Vagina (tissue), 2 donors: ENCODE measurements around the gene TLN1. TPM values are rescaled to one million over a fixed set of nuclear protein-coding genes. Genes with fewer than 3 reads are reported as not detected.

ENCODE experiments used
- DNase-seq, 2 donors: peaks; one replicate each; pipeline ENCODE4 v3.0.0-alpha.2; 2017; ENCODE audit errors: extremely low spot score in 2 of 2
- H3K27ac ChIP-seq: fragments of 200-600 bp; sonication (generic); one replicate; pipeline ENCODE4 v1.5.1; 2019
- H3K27me3 ChIP-seq: fragments of 200-600 bp; sonication (generic); one replicate; pipeline ENCODE4 v1.5.1; 2019
- H3K36me3 ChIP-seq, 2 donors: fragments of 200-600 bp; sonication (generic); one replicate each; pipeline ENCODE4 v1.5.1; 2017 to 2019
- H3K4me1 ChIP-seq: fragments of 200-600 bp; sonication (generic); one replicate; pipeline ENCODE4 v1.5.1; 2019
- H3K4me3 ChIP-seq, 2 donors: fragments of 200-600 bp; sonication (generic); 1 replicate in 1 of 2; 2 replicates in 1 of 2; pipeline ENCODE4 v1.5.1; 2016 to 2019
- H3K9me3 ChIP-seq: fragments of 200-600 bp; sonication (generic); one replicate; pipeline ENCODE4 v1.5.1; 2019
- POLR2A ChIP-seq, 2 donors: fragments of 450-650 bp; IDR thresholded peaks; one replicate each; pipeline ENCODE4 v1.6.1; 2017; ENCODE audit warnings: antibody characterized with exemption in 2 of 2, mild to moderate bottlenecking in 2 of 2, moderate library complexity in 2 of 2
- POLR2AphosphoS5 ChIP-seq, 2 donors: sonication (generic); formaldehyde crosslinking; IDR thresholded peaks; one replicate each; pipeline ENCODE4 v1.9.0; 2017; ENCODE audit warnings: antibody characterized with exemption in 2 of 2, mild to moderate bottlenecking in 2 of 2, low read depth in 1 of 2; ENCODE audit not compliant: insufficient read depth in 1 of 2
- intact Hi-C: fragments of 100-400 bp; cut with DNase I; formaldehyde crosslinking; loops from one replicate; pipeline ENCODE4 v1.15.1; 2023
- total RNA-seq: library from RNA; depleted of rRNA; stranded (reverse); fragments of >200 nt; gene quantifications from one replicate; pipeline ENCODE4 v1.2.3, GENCODE V29; 2016
- TF ChIP-seq, protein P1 (sequence below), 3 experiments: fragments of 450-650 bp in 2 of 3; fragments of 200-600 bp in 1 of 3; sonication (generic) in 1 of 3; IDR thresholded peaks; one replicate each; pipeline ENCODE4 v1.5.1; 2017 to 2019; ENCODE audit warnings: antibody characterized with exemption in 3 of 3, mild to moderate bottlenecking in 2 of 3, moderate library complexity in 2 of 3

Gene TLN1
- total RNA-seq, 1 donor from 2014 or later = 268 TPM

DNA sequence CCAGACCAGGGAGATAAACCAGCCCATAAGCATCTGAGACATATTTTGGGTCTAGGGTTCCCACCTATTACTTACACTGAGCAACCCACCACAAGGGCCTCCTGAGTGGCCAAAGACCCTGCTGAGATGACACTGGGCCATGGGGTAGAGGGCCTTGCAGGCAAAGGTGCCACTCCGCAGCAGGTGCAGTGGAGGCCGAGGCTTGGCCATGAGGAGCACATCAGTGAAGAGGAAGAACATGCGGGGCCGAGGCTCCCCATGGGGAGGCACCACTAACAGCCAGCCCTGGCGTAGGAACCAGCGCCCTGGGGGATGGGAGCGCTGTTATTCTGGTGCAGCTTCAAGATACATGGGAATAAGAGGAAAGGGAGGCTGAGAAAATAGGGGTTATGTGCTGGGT, 69.6 kb downstream of the TLN1 start:
- Histone ChIP-seq H3K27ac (peak overlapping the region; percentile 96), H3K4me3 (no peak overlapping the region), H3K36me3 (peaks cover 0 to 11% of the 10 kb centered on the region in 2 donors), H3K9me3 (no peaks in the 10 kb centered on the region), H3K4me1 (peaks cover 36% of the 10 kb centered on the region), H3K27me3 (no peaks in the 10 kb centered on the region)
- DNase-seq = no peak
- TF ChIP-seq POLR2A (IDR thresholded peaks at IDR 0.05) (no peak), POLR2AphosphoS5 (IDR thresholded peaks at IDR 0.05; ENCODE audit: insufficient read depth in 1 of 2, low read depth in 1 of 2) (no peak)
- TF ChIP-seq, protein P1, sequence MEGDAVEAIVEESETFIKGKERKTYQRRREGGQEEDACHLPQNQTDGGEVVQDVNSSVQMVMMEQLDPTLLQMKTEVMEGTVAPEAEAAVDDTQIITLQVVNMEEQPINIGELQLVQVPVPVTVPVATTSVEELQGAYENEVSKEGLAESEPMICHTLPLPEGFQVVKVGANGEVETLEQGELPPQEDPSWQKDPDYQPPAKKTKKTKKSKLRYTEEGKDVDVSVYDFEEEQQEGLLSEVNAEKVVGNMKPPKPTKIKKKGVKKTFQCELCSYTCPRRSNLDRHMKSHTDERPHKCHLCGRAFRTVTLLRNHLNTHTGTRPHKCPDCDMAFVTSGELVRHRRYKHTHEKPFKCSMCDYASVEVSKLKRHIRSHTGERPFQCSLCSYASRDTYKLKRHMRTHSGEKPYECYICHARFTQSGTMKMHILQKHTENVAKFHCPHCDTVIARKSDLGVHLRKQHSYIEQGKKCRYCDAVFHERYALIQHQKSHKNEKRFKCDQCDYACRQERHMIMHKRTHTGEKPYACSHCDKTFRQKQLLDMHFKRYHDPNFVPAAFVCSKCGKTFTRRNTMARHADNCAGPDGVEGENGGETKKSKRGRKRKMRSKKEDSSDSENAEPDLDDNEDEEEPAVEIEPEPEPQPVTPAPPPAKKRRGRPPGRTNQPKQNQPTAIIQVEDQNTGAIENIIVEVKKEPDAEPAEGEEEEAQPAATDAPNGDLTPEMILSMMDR (IDR thresholded peaks at IDR 0.05) = no peak
- intact Hi-C loops = no loop called here

DNA sequence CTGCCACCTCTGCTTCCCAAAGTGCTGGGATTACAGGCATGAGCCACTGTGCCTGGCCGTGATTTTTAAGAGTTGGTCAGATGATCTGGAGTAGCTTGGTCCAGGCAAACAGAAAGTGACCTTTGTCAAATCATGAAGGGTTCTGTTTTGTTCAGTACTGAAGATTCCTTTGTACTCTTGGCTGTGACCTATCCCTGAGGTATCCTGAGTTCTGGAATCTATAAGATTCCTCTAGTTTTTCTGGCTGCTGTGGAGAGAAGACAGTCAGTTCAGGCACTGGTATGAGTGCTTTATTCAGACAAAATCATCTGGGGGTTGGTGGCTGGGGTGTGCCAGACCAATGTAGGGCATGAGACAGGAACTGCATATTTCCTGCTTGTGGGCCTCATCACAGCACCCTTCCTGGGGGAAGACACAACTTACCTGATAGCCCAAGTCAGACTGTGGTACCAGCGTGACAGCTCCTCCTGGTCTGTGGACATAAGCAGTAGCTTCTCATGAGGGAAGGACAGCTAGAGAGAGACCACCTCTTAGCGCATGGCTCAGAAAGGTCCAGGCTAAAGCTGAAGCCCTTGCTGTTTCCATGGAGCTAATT, 70.1 kb downstream of the TLN1 start:
- no peak overlapping the region for H3K4me3 ChIP-seq
- no peak for DNase-seq
- peaks cover 36% of the 10 kb centered on the region for H3K4me1 ChIP-seq
- intact Hi-C loops = no loop called here
- TF ChIP-seq POLR2AphosphoS5 (IDR thresholded peaks at IDR 0.05; ENCODE audit: insufficient read depth in 1 of 2, low read depth in 1 of 2) (no peak), POLR2A (IDR thresholded peaks at IDR 0.05) (no peak)
- TF ChIP-seq, protein P1 (IDR thresholded peaks at IDR 0.05) = no peak
- peak overlapping the region; percentile 96 for H3K27ac ChIP-seq
- H3K9me3 ChIP-seq = no peaks in the 10 kb centered on the region
- peaks cover 0 to 11% of the 10 kb centered on the region in 2 donors for H3K36me3 ChIP-seq
- no peaks in the 10 kb centered on the region for H3K27me3 ChIP-seq

DNA sequence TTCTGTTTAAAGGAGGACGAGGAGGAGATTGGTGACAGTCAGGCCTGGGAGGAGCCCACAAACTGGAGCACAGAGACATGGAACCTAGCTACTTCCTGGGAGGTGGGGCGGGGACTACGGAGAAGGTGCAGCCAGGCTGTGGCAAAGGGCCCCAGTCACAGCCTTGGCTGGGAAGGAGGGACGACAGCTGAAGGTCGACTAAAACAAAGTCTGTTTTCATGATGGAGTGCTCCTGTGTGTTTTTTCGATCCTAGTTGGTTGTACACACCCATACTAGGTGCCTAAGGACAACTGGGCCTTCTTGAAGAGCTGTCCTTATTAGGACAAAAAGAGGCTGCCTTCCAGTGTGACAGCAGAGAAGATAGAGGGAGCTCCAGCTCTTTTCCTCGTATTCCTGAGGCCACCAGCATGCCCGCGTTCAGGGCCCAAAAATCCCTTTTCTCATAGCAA, 71.0 kb downstream of the TLN1 start:
- Histone ChIP-seq H3K4me3 (no peak overlapping the region), H3K36me3 (peaks cover 0 to 11% of the 10 kb centered on the region in 2 donors), H3K9me3 (no peaks in the 10 kb centered on the region), H3K27me3 (no peaks in the 10 kb centered on the region), H3K4me1 (peaks cover 36% of the 10 kb centered on the region), H3K27ac (peak overlapping the region; percentile 96)
- peak in 1 of 2 donors; percentile 17 for TF ChIP-seq POLR2AphosphoS5 (IDR thresholded peaks at IDR 0.05; ENCODE audit: insufficient read depth in 1 of 2, low read depth in 1 of 2)
- TF ChIP-seq POLR2A (IDR thresholded peaks at IDR 0.05) = no peak
- DNase-seq = no peak
- intact Hi-C loops = no loop called here

DNA sequence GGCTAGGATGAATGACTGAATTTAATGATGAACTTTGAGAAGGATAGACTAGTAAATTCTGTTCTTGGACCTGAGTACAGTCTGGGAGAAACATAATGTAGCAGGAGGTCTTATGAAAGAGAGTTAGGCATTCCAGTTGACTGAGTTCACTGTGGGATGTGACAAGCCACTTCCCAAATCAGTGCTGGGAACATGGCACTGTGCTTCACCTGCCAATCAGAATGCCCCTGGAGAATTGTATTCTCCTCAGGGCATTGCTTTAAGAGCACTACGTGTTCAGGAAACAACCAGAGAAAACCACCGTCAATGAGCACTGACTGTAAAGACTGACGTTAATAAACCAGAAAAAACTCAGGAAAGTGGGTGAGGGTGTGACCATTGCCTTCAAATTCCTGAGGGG, 72.7 kb downstream of the TLN1 start:
- Histone ChIP-seq H3K4me1 (peaks cover 22% of the 10 kb centered on the region), H3K36me3 (peaks cover 0 to 11% of the 10 kb centered on the region in 2 donors), H3K4me3 (peak overlapping the region; percentile 84 to 97), H3K9me3 (no peaks in the 10 kb centered on the region), H3K27me3 (no peaks in the 10 kb centered on the region), H3K27ac (peak overlapping the region; percentile 96)
- TF ChIP-seq, protein P1 (IDR thresholded peaks at IDR 0.05) = no peak
- TF ChIP-seq POLR2AphosphoS5 (IDR thresholded peaks at IDR 0.05; ENCODE audit: insufficient read depth in 1 of 2, low read depth in 1 of 2) = peak in 1 of 2 donors; percentile 25
- TF ChIP-seq POLR2A (IDR thresholded peaks at IDR 0.05) = no peak
- no peak for DNase-seq
- intact Hi-C loops = loop anchor here (2.0 to 10.0 kb wide), 3 partner anchors 33 to 155 kb away; partner anchors contain the start of genes HINT2 and SPAG8

DNA sequence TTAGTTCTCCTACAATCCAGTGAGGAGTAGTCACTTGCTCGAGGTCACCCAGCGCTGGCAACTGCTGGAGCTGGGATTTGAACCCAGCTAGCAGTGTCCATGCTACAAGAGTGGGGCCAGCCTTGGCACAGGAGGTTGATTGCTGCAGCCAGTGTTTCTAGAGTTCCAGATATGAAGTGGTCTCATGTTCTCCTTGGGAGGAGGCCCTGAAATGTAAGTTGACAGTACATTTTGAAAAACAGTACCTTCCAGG, 73.1 kb downstream of the TLN1 start:
- TF ChIP-seq, protein P1 (IDR thresholded peaks at IDR 0.05) = no peak
- TF ChIP-seq POLR2AphosphoS5 (IDR thresholded peaks at IDR 0.05; ENCODE audit: insufficient read depth in 1 of 2, low read depth in 1 of 2) (no peak), POLR2A (IDR thresholded peaks at IDR 0.05) (no peak)
- peaks cover 0 to 11% of the 10 kb centered on the region in 2 donors for H3K36me3 ChIP-seq
- no peak for DNase-seq
- peaks cover 18% of the 10 kb centered on the region for H3K4me1 ChIP-seq
- peak overlapping the region; percentile 84 to 97 for H3K4me3 ChIP-seq
- H3K27ac ChIP-seq = peak overlapping the region; percentile 96
- intact Hi-C loops = loop anchor here (2.0 to 10.0 kb wide), 3 partner anchors 33 to 156 kb away; partner anchors contain the start of genes HINT2 and SPAG8
- no peaks in the 10 kb centered on the region for H3K9me3 ChIP-seq
- H3K27me3 ChIP-seq = no peaks in the 10 kb centered on the region
